Measurements from ENCODE around the gene STPG1. TPM values are rescaled to one million over a fixed set of nuclear protein-coding genes. Genes with fewer than 3 reads are reported as not detected.

The STPG1 gene
- total and polyA plus RNA-seq, 8 donors: 0.45 to 51.0 (median 4.4) TPM; not detected in 1

DNA sequence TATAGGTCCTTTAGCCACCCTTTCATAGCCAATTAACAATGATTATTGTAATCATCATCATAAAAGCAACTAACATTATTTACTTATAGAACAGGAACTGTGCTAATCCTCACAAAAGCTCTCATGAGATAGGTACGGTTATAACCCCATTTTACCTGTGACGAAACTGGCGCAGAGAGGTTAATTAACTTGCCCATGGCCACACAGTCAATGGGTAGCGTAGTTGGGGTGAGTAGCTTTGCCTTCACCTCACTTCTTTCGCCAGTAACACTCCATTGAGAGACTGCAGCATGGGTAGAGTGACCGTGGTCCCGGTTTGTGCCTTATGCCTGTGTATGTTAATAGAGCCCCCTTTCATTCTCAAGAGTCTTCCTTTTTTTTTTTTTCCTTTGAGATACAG, 12.3 kb upstream of the STPG1 start:
- Histone ChIP-seq H3K4me3 (no peak overlapping the region), H3K27ac (no peak overlapping the region), H3K4me1 (peaks cover 0 to 25% (median 8%) of the 10 kb centered on the region in 4 donors), H3K27me3 (no peaks in the 10 kb centered on the region), H3K36me3 (peaks cover 6 to 53% (median 33%) of the 10 kb centered on the region in 4 donors), H3K9me3 (no peaks in the 10 kb centered on the region)
- TF ChIP-seq POLR2AphosphoS5 (IDR thresholded peaks at IDR 0.05): no peak
- TF ChIP-seq, protein P1, sequence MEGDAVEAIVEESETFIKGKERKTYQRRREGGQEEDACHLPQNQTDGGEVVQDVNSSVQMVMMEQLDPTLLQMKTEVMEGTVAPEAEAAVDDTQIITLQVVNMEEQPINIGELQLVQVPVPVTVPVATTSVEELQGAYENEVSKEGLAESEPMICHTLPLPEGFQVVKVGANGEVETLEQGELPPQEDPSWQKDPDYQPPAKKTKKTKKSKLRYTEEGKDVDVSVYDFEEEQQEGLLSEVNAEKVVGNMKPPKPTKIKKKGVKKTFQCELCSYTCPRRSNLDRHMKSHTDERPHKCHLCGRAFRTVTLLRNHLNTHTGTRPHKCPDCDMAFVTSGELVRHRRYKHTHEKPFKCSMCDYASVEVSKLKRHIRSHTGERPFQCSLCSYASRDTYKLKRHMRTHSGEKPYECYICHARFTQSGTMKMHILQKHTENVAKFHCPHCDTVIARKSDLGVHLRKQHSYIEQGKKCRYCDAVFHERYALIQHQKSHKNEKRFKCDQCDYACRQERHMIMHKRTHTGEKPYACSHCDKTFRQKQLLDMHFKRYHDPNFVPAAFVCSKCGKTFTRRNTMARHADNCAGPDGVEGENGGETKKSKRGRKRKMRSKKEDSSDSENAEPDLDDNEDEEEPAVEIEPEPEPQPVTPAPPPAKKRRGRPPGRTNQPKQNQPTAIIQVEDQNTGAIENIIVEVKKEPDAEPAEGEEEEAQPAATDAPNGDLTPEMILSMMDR (IDR thresholded peaks at IDR 0.05): no peak
- intact Hi-C loops (cut with DNase I; ENCODE audit: low total_unique reads): no loop called here
- 73 to 86% (median 80%) methylated on average over 7 of the region's 7 CpGs for WGBS, 5 donors
- no peak for DNase-seq

DNA sequence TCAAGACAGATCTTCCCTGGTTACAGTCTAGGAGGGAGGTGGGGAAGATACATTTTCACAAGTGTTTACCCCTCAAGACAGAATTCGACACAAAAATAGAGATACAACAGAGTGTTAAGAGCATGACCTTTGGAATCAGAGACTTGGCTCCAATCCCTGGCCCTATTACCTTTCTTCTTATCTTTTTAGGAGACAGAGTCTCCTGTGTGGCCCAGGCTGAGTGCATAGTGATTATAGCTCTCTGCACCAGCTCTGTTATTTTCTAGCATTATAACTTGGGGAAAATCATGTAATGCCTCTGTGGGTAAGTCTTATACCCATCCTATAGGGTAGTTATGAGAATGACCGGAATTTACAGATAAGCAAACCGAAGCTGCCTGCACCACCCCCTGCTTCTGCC, 11.9 kb upstream of the STPG1 start:
- WGBS, 5 donors: 36 to 55% (median 43%) methylated on average over 3 of the region's 3 CpGs
- H3K27me3 ChIP-seq: no peaks in the 10 kb centered on the region
- intact Hi-C loops (cut with DNase I; ENCODE audit: low total_unique reads): no loop called here

DNA sequence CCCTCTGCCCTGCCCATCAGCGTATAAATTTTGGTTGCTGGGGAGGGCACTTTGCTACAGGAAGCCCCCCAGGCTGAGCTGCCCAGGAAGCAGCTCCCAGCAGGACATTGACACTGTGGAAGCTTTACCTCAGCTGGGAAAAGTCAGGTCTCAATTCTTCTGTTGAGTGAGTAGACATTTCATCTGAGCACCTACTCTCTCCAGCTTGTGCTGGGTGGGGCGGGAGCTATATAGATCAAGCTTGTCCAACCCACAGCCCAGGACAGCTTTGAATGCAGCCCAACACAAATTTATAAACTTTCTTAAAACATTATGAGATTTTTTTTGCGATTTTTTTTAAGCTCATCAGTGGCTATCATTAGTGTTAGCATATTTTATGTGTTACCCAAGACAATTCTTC, 11.4 kb upstream of the STPG1 start:
- no peak for DNase-seq
- intact Hi-C loops (cut with DNase I; ENCODE audit: low total_unique reads): no loop called here
- no peak overlapping the region for H3K27ac ChIP-seq

More for the DNA sequence above, 11.9 kb upstream of the STPG1 start:
- TF ChIP-seq POLR2AphosphoS5 (IDR thresholded peaks at IDR 0.05) (no peak), POLR2A (IDR thresholded peaks at IDR 0.05) (no peak), EP300 (IDR thresholded peaks at IDR 0.05) (no peak)
- TF ChIP-seq, protein P1 (IDR thresholded peaks at IDR 0.05): no peak
- H3K4me1 ChIP-seq: peaks cover 0 to 25% (median 8%) of the 10 kb centered on the region in 4 donors
- H3K9me3 ChIP-seq: no peaks in the 10 kb centered on the region
- H3K27ac ChIP-seq: no peak overlapping the region
- DNase-seq: no peak
- H3K36me3 ChIP-seq: peaks cover 6 to 58% (median 37%) of the 10 kb centered on the region in 4 donors
- no peak overlapping the region for H3K4me3 ChIP-seq

DNA sequence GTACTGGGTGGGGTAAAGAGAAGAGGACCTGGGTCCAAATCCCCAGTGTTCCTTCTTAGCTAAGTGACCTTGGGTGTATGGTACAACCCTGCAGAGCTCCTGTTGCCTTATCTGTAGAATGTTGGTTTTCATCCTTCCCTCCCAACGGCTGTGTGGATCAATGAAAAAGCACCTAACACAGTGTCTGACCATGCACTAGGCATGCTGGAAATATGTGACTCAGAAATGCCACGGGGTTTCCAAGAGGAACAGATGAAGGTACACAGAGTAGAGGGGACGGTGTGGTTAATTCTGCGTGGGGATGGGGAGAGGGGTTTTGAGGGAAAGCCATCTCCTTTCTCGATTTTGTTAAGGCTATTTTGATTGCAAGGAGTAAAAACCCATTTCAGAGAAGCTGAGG, 10.6 kb upstream of the STPG1 start:
- H3K27ac ChIP-seq: no peak overlapping the region
- no peak for DNase-seq
- 74 to 86% (median 80%) methylated on average over 5 of the region's 5 CpGs for WGBS, 5 donors
- no peak overlapping the region for H3K4me3 ChIP-seq
- intact Hi-C loops (cut with DNase I; ENCODE audit: low total_unique reads): no loop called here
- peaks cover 10 to 70% (median 50%) of the 10 kb centered on the region in 4 donors for H3K36me3 ChIP-seq
- H3K27me3 ChIP-seq: no peaks in the 10 kb centered on the region
- H3K4me1 ChIP-seq: peaks cover 4 to 28% (median 10%) of the 10 kb centered on the region in 4 donors
- no peak for TF ChIP-seq POLR2AphosphoS5 (IDR thresholded peaks at IDR 0.05)
- no peaks in the 10 kb centered on the region for H3K9me3 ChIP-seq

More for the DNA sequence above, 11.4 kb upstream of the STPG1 start:
- H3K36me3 ChIP-seq: peaks cover 6 to 62% (median 42%) of the 10 kb centered on the region in 4 donors
- TF ChIP-seq EP300 (IDR thresholded peaks at IDR 0.05): no peak
- TF ChIP-seq POLR2AphosphoS5 (IDR thresholded peaks at IDR 0.05): no peak
- TF ChIP-seq, protein P1 (IDR thresholded peaks at IDR 0.05): no peak
- no peak for TF ChIP-seq POLR2A (IDR thresholded peaks at IDR 0.05)
- WGBS, 5 donors: 83 to 91% (median 85%) methylated on average over 3 of the region's 3 CpGs
- no peaks in the 10 kb centered on the region for H3K9me3 ChIP-seq
- H3K27me3 ChIP-seq: no peaks in the 10 kb centered on the region
- no peak overlapping the region for H3K4me3 ChIP-seq
- H3K4me1 ChIP-seq: peaks cover 0 to 25% (median 8%) of the 10 kb centered on the region in 4 donors

DNA sequence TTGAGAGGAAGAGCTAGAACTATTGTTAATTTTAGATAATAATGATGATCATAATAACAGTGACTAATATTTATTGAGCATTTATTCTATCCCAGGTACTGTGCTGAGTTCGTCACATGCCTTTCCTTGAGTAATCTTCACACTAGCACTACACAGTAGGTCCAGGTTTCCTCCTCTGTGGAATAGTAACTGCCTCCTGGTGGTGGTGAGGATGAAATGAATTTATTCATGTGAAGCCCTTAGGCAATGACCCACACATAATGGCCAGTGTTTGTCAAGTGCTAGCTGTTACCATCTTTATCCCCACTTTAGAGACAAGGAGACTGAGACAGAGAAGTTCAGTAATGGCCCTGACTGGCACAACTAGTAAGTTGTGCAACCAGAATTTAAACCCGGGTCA, 7.9 kb upstream of the STPG1 start:
- Histone ChIP-seq H3K27me3 (no peaks in the 10 kb centered on the region), H3K27ac (no peak overlapping the region), H3K4me3 (no peak overlapping the region), H3K36me3 (peaks cover 10 to 64% (median 44%) of the 10 kb centered on the region in 4 donors), H3K4me1 (peaks cover 14 to 48% (median 36%) of the 10 kb centered on the region in 4 donors), H3K9me3 (no peaks in the 10 kb centered on the region)
- TF ChIP-seq EP300 (IDR thresholded peaks at IDR 0.05) (no peak), POLR2AphosphoS5 (IDR thresholded peaks at IDR 0.05) (no peak), POLR2A (IDR thresholded peaks at IDR 0.05) (no peak)
- TF ChIP-seq, protein P1 (IDR thresholded peaks at IDR 0.05): no peak
- WGBS, 5 donors: 88 to 95% (median 93%) methylated on average over 2 of the region's 2 CpGs
- intact Hi-C loops (cut with DNase I; ENCODE audit: low total_unique reads): no loop called here
- DNase-seq: no peak

All from stomach (tissue), 9 donors.